ENCODE data around the gene ENOX1.

- TF ChIP-seq CTCF (IDR thresholded peaks at IDR 0.05; ENCODE audit: borderline replicate concordance, extremely low read depth, low read length, poor library complexity, severe bottlenecking) (no peak), EZH2 (IDR thresholded peaks at IDR 0.05; ENCODE audit: borderline replicate concordance, low read depth, low read length, severe bottlenecking) (no peak)
Observed at GRCh38 chr13:43732726-43733125, 54.0 kb downstream of the ENOX1 start.
